Peyer's patch (tissue), 4 donors: ENCODE measurements around the gene SRPK2.
"Not testable (repeated sequence)": the region's sequence is repeated elsewhere in the genome, so short reads cannot be mapped to it uniquely, and the experiment has no call there.

Experiments used
- CTCF ChIP-seq, 6 experiments: fragments of 450-650 bp in 4 of 6; fragments of 200-600 bp in 2 of 6; sonication (generic) in 1 of 6; IDR thresholded peaks; one replicate each; pipeline ENCODE4 v1.5.1; 2017 to 2019; ENCODE audit warnings: antibody characterized with exemption in 6 of 6, mild to moderate bottlenecking in 3 of 6, moderate library complexity in 1 of 6
- POLR2A ChIP-seq, 2 donors: fragments of 450-650 bp; IDR thresholded peaks; one replicate each; pipeline ENCODE4 v1.5.1; 2017; ENCODE audit warnings: antibody characterized with exemption in 2 of 2, mild to moderate bottlenecking in 2 of 2, moderate library complexity in 2 of 2

- not testable (repeated sequence) for TF ChIP-seq CTCF, POLR2A (IDR thresholded peaks at IDR 0.05)
Observed at GRCh38 chr7:105194959-105195358, 193.8 kb downstream of the SRPK2 start.
